ENCODE data around the gene EPAS1. TPM values are rescaled to one million over a fixed set of nuclear protein-coding genes. Genes with fewer than 3 reads are reported as not detected.

The EPAS1 gene
- total RNA-seq, 1 experiment from 2014 or later, result 106 TPM

DNA sequence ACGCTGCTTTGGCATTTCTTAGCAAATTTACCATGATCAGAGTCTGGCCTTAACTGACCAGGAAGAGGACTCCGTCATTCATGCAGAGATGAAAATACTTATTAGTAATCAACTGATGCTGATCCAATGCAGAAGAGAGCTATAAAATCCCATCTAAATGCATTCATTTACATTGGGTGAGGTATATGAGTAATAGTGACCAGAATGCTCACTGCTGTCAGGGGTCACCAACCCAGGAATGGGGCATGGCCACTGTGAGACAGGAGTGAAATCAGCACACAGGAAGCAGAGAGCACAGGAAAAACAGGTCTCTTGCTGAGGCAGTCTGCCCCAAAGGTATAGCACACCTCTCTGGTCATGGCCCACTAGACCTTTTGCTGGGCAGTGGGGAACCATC, 114.0 kb downstream of the EPAS1 start:
- ATAC-seq (no peak), DNase-seq (ENCODE audit: low read depth, low spot score) (no peak)
- Histone ChIP-seq H3K9me3 (ENCODE audit: control insufficient read depth, insufficient read depth, low read depth, low read length) (peaks cover 5% of the 10 kb centered on the region), H3K36me3 (ENCODE audit: control insufficient read depth, insufficient read depth, low read length) (no peaks in the 10 kb centered on the region), H3K27me3 (ENCODE audit: control insufficient read depth, insufficient read depth, low read length) (no peaks in the 10 kb centered on the region), H3K27ac (ENCODE audit: low read length) (no peak overlapping the region), H3K4me3 (ENCODE audit: low read depth in 2 of 2, low read length in 2 of 2) (no peak overlapping the region), H3K4me1 (ENCODE audit: control insufficient read depth, insufficient read depth, low read length) (peaks cover 11% of the 10 kb centered on the region)
- in situ Hi-C loops (cut with HindIII; ENCODE audit: low pct_unique_long_range_greater_than_20kb, low sequenced_read_pairs) (no loop called here), intact Hi-C loops (cut with micrococcal nuclease; ENCODE audit: unreplicated experiment) (no loop called here)
- BruUV-seq (replicated peaks), result no TSS peak
- ChIA-PET POLR2A (no interaction called here), CTCF (no interaction called here)
- TF ChIP-seq, protein P1, sequence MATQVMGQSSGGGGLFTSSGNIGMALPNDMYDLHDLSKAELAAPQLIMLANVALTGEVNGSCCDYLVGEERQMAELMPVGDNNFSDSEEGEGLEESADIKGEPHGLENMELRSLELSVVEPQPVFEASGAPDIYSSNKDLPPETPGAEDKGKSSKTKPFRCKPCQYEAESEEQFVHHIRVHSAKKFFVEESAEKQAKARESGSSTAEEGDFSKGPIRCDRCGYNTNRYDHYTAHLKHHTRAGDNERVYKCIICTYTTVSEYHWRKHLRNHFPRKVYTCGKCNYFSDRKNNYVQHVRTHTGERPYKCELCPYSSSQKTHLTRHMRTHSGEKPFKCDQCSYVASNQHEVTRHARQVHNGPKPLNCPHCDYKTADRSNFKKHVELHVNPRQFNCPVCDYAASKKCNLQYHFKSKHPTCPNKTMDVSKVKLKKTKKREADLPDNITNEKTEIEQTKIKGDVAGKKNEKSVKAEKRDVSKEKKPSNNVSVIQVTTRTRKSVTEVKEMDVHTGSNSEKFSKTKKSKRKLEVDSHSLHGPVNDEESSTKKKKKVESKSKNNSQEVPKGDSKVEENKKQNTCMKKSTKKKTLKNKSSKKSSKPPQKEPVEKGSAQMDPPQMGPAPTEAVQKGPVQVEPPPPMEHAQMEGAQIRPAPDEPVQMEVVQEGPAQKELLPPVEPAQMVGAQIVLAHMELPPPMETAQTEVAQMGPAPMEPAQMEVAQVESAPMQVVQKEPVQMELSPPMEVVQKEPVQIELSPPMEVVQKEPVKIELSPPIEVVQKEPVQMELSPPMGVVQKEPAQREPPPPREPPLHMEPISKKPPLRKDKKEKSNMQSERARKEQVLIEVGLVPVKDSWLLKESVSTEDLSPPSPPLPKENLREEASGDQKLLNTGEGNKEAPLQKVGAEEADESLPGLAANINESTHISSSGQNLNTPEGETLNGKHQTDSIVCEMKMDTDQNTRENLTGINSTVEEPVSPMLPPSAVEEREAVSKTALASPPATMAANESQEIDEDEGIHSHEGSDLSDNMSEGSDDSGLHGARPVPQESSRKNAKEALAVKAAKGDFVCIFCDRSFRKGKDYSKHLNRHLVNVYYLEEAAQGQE (IDR thresholded peaks at IDR 0.05; ENCODE audit: insufficient read depth in 1 of 2, low read depth in 2 of 2, low read length in 1 of 2), result no peak
- TF ChIP-seq, protein P2, sequence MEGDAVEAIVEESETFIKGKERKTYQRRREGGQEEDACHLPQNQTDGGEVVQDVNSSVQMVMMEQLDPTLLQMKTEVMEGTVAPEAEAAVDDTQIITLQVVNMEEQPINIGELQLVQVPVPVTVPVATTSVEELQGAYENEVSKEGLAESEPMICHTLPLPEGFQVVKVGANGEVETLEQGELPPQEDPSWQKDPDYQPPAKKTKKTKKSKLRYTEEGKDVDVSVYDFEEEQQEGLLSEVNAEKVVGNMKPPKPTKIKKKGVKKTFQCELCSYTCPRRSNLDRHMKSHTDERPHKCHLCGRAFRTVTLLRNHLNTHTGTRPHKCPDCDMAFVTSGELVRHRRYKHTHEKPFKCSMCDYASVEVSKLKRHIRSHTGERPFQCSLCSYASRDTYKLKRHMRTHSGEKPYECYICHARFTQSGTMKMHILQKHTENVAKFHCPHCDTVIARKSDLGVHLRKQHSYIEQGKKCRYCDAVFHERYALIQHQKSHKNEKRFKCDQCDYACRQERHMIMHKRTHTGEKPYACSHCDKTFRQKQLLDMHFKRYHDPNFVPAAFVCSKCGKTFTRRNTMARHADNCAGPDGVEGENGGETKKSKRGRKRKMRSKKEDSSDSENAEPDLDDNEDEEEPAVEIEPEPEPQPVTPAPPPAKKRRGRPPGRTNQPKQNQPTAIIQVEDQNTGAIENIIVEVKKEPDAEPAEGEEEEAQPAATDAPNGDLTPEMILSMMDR (IDR thresholded peaks at IDR 0.05), result no peak
- TF ChIP-seq TCF7L2 (IDR thresholded peaks at IDR 0.05; ENCODE audit: low read depth, low read length) (no peak), POLR2AphosphoS5 (IDR thresholded peaks at IDR 0.05; ENCODE audit: low read depth, low read length) (no peak), SIN3A (IDR thresholded peaks at IDR 0.05; ENCODE audit: borderline replicate concordance, insufficient read depth, low read depth, low read length) (no peak)

DNA sequence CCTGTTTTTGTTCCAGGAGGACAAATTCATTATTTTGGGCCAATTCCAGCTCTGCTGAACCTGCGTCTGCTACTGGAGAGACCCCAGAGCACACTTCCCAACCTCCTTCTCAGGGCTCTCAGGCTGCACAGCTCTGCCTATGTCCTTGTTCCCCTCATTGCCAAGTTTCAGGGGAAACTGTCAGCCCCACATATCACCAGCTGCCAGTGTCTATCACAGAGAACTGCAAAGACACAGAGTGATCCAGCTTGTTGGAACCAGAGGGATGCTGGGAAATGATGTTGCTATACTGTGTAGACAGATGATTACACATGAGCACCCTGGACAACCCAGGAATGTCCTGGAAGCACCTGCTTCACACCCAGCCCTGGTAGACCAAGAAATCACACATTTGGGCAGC, 114.8 kb downstream of the EPAS1 start:
- no TSS peak for BruUV-seq (replicated peaks)
- ChIA-PET CTCF (no interaction called here), POLR2A (no interaction called here)
- no peak overlapping the region for H3K27ac ChIP-seq (ENCODE audit: low read length)
- intact Hi-C loops (cut with micrococcal nuclease; ENCODE audit: unreplicated experiment), result no loop called here
- peaks cover 11% of the 10 kb centered on the region for H3K4me1 ChIP-seq (ENCODE audit: control insufficient read depth, insufficient read depth, low read length)
- peaks cover 10% of the 10 kb centered on the region for H3K9me3 ChIP-seq (ENCODE audit: control insufficient read depth, insufficient read depth, low read depth, low read length)
- in situ Hi-C loops (cut with HindIII; ENCODE audit: low pct_unique_long_range_greater_than_20kb, low sequenced_read_pairs), result no loop called here
- H3K27me3 ChIP-seq (ENCODE audit: control insufficient read depth, insufficient read depth, low read length), result no peaks in the 10 kb centered on the region
- DNase-seq (ENCODE audit: low read depth, low spot score) (no peak), ATAC-seq (no peak)
- TF ChIP-seq, protein P1 (IDR thresholded peaks at IDR 0.05; ENCODE audit: insufficient read depth in 1 of 2, low read depth in 2 of 2, low read length in 1 of 2), result no peak
- TF ChIP-seq POLR2AphosphoS5 (IDR thresholded peaks at IDR 0.05; ENCODE audit: low read depth, low read length), result no peak
- TF ChIP-seq, protein P2 (IDR thresholded peaks at IDR 0.05), result no peak
- TF ChIP-seq SIN3A (IDR thresholded peaks at IDR 0.05; ENCODE audit: borderline replicate concordance, insufficient read depth, low read depth, low read length), result no peak
- TF ChIP-seq TCF7L2 (IDR thresholded peaks at IDR 0.05; ENCODE audit: low read depth, low read length), result no peak
- H3K4me3 ChIP-seq (ENCODE audit: low read depth in 2 of 2, low read length in 2 of 2), result no peak overlapping the region
- no peaks in the 10 kb centered on the region for H3K36me3 ChIP-seq (ENCODE audit: control insufficient read depth, insufficient read depth, low read length)

All from Panc1 (cell line).